ENCODE results near the gene CFAP44.

The CFAP44 gene

GRCh38 chr3:113454057-113454456 lies 12.8 kb upstream of the CFAP44 start:
- no peaks in the 10 kb centered on the region for H3K36me3 ChIP-seq (replicated peaks; ENCODE audit: insufficient read depth, low read length)
- DNase-seq, result no peak

GRCh38 chr3:113450911-113451310 lies 9.6 kb upstream of the CFAP44 start:
- Histone ChIP-seq H3K4me3 (ENCODE audit: low read length) (no peak overlapping the region), H4K20me1 (ENCODE audit: insufficient read depth, low read length) (no peaks in the 10 kb centered on the region), H3K9me2 (replicated peaks; ENCODE audit: insufficient read depth, low read length) (no peaks in the 10 kb centered on the region), H3K27me3 (replicated peaks; ENCODE audit: insufficient read depth, low read length) (no peaks in the 10 kb centered on the region), H3F3A (ENCODE audit: insufficient read depth, low read length) (no peaks in the 10 kb centered on the region), H3K9ac (ENCODE audit: low read length) (no peak overlapping the region), H3K4me2 (ENCODE audit: low read depth, low read length) (no peak overlapping the region), H3K36me3 (replicated peaks; ENCODE audit: insufficient read depth, low read length) (no peaks in the 10 kb centered on the region), H3K27ac (ENCODE audit: low read length) (no peak overlapping the region), H2AFZ (ENCODE audit: low read length) (no peak overlapping the region), H3K79me2 (ENCODE audit: low read length) (no peaks in the 10 kb centered on the region), H3K9me3 (replicated peaks; ENCODE audit: insufficient read depth, low read length) (no peaks in the 10 kb centered on the region), H3K4me1 (ENCODE audit: low read length) (no peaks in the 10 kb centered on the region)
- DNase-seq, result no peak
- no peak for TF ChIP-seq EZH2phosphoT487 (IDR thresholded peaks at IDR 0.05; ENCODE audit: low read length)
- no peak for TF ChIP-seq EZH2 (optimal IDR thresholded peaks at IDR 0.05; ENCODE audit: low read depth, low read length)
- no peak for TF ChIP-seq CTCF (IDR thresholded peaks at IDR 0.05; ENCODE audit: low read length)

More at GRCh38 chr3:113454057-113454456, 12.8 kb upstream of the CFAP44 start:
- Histone ChIP-seq H4K20me1 (ENCODE audit: insufficient read depth, low read length) (no peaks in the 10 kb centered on the region), H3K9me3 (replicated peaks; ENCODE audit: insufficient read depth, low read length) (no peaks in the 10 kb centered on the region), H3K9me2 (replicated peaks; ENCODE audit: insufficient read depth, low read length) (no peaks in the 10 kb centered on the region), H3K4me2 (ENCODE audit: low read depth, low read length) (no peak overlapping the region), H3K9ac (ENCODE audit: low read length) (no peak overlapping the region), H3K27me3 (replicated peaks; ENCODE audit: insufficient read depth, low read length) (no peaks in the 10 kb centered on the region), H3K4me3 (ENCODE audit: low read length) (no peak overlapping the region), H3K79me2 (ENCODE audit: low read length) (no peaks in the 10 kb centered on the region), H3K27ac (ENCODE audit: low read length) (no peak overlapping the region), H3K4me1 (ENCODE audit: low read length) (no peaks in the 10 kb centered on the region), H2AFZ (ENCODE audit: low read length) (no peak overlapping the region), H3F3A (ENCODE audit: insufficient read depth, low read length) (no peaks in the 10 kb centered on the region)
- TF ChIP-seq EZH2 (optimal IDR thresholded peaks at IDR 0.05; ENCODE audit: low read depth, low read length), result no peak
- TF ChIP-seq CTCF (IDR thresholded peaks at IDR 0.05; ENCODE audit: low read length), result no peak
- TF ChIP-seq EZH2phosphoT487 (IDR thresholded peaks at IDR 0.05; ENCODE audit: low read length), result no peak

GRCh38 chr3:113439606-113440005 lies 1.7 kb downstream of the CFAP44 start:
- Histone ChIP-seq H3K27ac (ENCODE audit: low read length) (no peak overlapping the region), H3K36me3 (replicated peaks; ENCODE audit: insufficient read depth, low read length) (no peaks in the 10 kb centered on the region), H3K4me1 (ENCODE audit: low read length) (no peaks in the 10 kb centered on the region), H3F3A (ENCODE audit: insufficient read depth, low read length) (no peaks in the 10 kb centered on the region), H3K27me3 (replicated peaks; ENCODE audit: insufficient read depth, low read length) (no peaks in the 10 kb centered on the region), H3K9me3 (replicated peaks; ENCODE audit: insufficient read depth, low read length) (no peaks in the 10 kb centered on the region), H3K79me2 (ENCODE audit: low read length) (no peaks in the 10 kb centered on the region), H4K20me1 (ENCODE audit: insufficient read depth, low read length) (no peaks in the 10 kb centered on the region), H3K9ac (ENCODE audit: low read length) (no peak overlapping the region), H3K4me2 (ENCODE audit: low read depth, low read length) (no peak overlapping the region), H2AFZ (ENCODE audit: low read length) (no peak overlapping the region), H3K9me2 (replicated peaks; ENCODE audit: insufficient read depth, low read length) (no peaks in the 10 kb centered on the region), H3K4me3 (ENCODE audit: low read length) (no peak overlapping the region)
- TF ChIP-seq EZH2phosphoT487 (IDR thresholded peaks at IDR 0.05; ENCODE audit: low read length), result no peak
- no peak for TF ChIP-seq EZH2 (optimal IDR thresholded peaks at IDR 0.05; ENCODE audit: low read depth, low read length)
- no peak for TF ChIP-seq CTCF (IDR thresholded peaks at IDR 0.05; ENCODE audit: low read length)
- no peak for DNase-seq
